K562 (cell line): Measurements from ENCODE around the gene SUPT20H.

ENCODE experiments used
- BACH1 ChIP-seq: fragments of 200-800 bp; sonication (Bioruptor generic); IDR thresholded peaks from 2 replicates; pipeline ENCODE4 v1.6.1; 2016; ENCODE audit warnings: missing genetic modification characterization, missing compliant biosample characterization
- EZH2 ChIP-seq: IDR thresholded peaks from 2 replicates; pipeline ENCODE4 v1.6.1; 2012; ENCODE audit warnings: low read depth, mild to moderate bottlenecking, inconsistent platforms, low read length, borderline replicate concordance
- LARP7 ChIP-seq: fragments of 450-650 bp; IDR thresholded peaks from 2 replicates; pipeline ENCODE4 v1.6.1; 2016
- POLR2A ChIP-seq: fragments of 450-650 bp; conservative IDR thresholded peaks from 2 replicates; pipeline ENCODE4 v1.6.1; 2016
- POU5F1 ChIP-seq: fragments of 150-350 bp; IDR thresholded peaks from 2 replicates; pipeline ENCODE4 v1.6.1; 2014; ENCODE audit warnings: borderline replicate concordance, low read length, low read depth, mild to moderate bottlenecking; ENCODE audit not compliant: partially characterized antibody
- RBM22 ChIP-seq: fragments of 200-400 bp; formaldehyde crosslinking; IDR thresholded peaks from 2 replicates; pipeline ENCODE4 v1.6.1; 2018; ENCODE audit warnings: low read length, low read depth; ENCODE audit not compliant: poor library complexity, severe bottlenecking
- THRA ChIP-seq: fragments of 450-650 bp; IDR thresholded peaks from 2 replicates; pipeline ENCODE4 v1.6.1; 2017; ENCODE audit warnings: mild to moderate bottlenecking, moderate library complexity
- ZBTB7A ChIP-seq: IDR thresholded peaks from 2 replicates; pipeline ENCODE4 v1.6.1; 2011; ENCODE audit warnings: low read depth, mild to moderate bottlenecking, low read length, moderate library complexity, borderline replicate concordance; ENCODE audit not compliant: control insufficient read depth
- ZNF124 ChIP-seq: sonication (generic); formaldehyde crosslinking; IDR thresholded peaks from 2 replicates; pipeline ENCODE4 v1.8.1; 2022; ENCODE audit warnings: missing genetic modification reagents
- TF ChIP-seq, protein P1 (sequence below): sonication (generic); formaldehyde crosslinking; IDR thresholded peaks from 2 replicates; pipeline ENCODE4 v1.8.1; 2023; ENCODE audit warnings: mild to moderate bottlenecking, missing genetic modification reagents

GRCh38 chr13:37001921-37002250 is 57.6 kb downstream of the SUPT20H start:
- TF ChIP-seq THRA = no peak
- TF ChIP-seq, protein P1, sequence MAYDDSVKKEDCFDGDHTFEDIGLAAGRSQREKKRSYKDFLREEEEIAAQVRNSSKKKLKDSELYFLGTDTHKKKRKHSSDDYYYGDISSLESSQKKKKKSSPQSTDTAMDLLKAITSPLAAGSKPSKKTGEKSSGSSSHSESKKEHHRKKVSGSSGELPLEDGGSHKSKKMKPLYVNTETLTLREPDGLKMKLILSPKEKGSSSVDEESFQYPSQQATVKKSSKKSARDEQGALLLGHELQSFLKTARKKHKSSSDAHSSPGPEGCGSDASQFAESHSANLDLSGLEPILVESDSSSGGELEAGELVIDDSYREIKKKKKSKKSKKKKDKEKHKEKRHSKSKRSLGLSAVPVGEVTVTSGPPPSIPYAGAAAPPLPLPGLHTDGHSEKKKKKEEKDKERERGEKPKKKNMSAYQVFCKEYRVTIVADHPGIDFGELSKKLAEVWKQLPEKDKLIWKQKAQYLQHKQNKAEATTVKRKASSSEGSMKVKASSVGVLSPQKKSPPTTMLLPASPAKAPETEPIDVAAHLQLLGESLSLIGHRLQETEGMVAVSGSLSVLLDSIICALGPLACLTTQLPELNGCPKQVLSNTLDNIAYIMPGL = no peak
- TF ChIP-seq POU5F1 = no peak
- TF ChIP-seq ZNF124 (CRISPR knock-in tag) = no peak
- no peak for TF ChIP-seq RBM22
- TF ChIP-seq LARP7 = no peak
- TF ChIP-seq POLR2A = no peak
- TF ChIP-seq ZBTB7A = no peak
- TF ChIP-seq EZH2 = no peak
- TF ChIP-seq BACH1 (tag) = no peak
